Smooth muscle cell (in vitro differentiated cells): ENCODE measurements around the gene TMEM151B. TPM values are rescaled to one million over a fixed set of nuclear protein-coding genes. Genes with fewer than 3 reads are reported as not detected.

ENCODE experiments used
- DNase-seq: peaks from one replicate; lab custom pipeline; 2025; ENCODE audit not compliant: unreplicated experiment; lab: John Stamatoyannopoulos, UW
- H2AFZ ChIP-seq: fragments of 200-600 bp; sonication (generic); 2 replicates; pipeline ENCODE4 v1.6.0; 2016; ENCODE audit warnings: antibody characterized with exemption, low read depth, mild to moderate bottlenecking
- H3F3A ChIP-seq: fragments of 200-600 bp; sonication (generic); 2 replicates; pipeline ENCODE4 v1.6.0; 2017; ENCODE audit warnings: antibody characterized with exemption, low read depth
- H3K27ac ChIP-seq: fragments of 200-600 bp; sonication (generic); 2 replicates; pipeline ENCODE4 v1.5.1; 2016; ENCODE audit warnings: low read depth, mild to moderate bottlenecking
- H3K27me3 ChIP-seq: fragments of 200-600 bp; sonication (generic); 2 replicates; pipeline ENCODE4 v1.6.1; 2016; ENCODE audit warnings: low read depth, mild to moderate bottlenecking
- H3K36me3 ChIP-seq: fragments of 200-600 bp; sonication (generic); 2 replicates; pipeline ENCODE4 v1.5.1; 2016; ENCODE audit warnings: low read depth
- H3K4me1 ChIP-seq: fragments of 200-600 bp; sonication (generic); 2 replicates; pipeline ENCODE4 v1.5.1; 2016; ENCODE audit warnings: low read depth
- H3K4me2 ChIP-seq: fragments of 200-600 bp; sonication (generic); 2 replicates; pipeline ENCODE4 v1.6.0; 2016; ENCODE audit warnings: mild to moderate bottlenecking
- H3K4me3 ChIP-seq: fragments of 200-600 bp; sonication (generic); 2 replicates; pipeline ENCODE4 v1.5.1; 2016; ENCODE audit warnings: mild to moderate bottlenecking
- H3K79me2 ChIP-seq: fragments of 200-600 bp; sonication (generic); 2 replicates; pipeline ENCODE4 v1.6.0; 2016; ENCODE audit warnings: low read depth, mild to moderate bottlenecking
- H3K9ac ChIP-seq: fragments of 200-600 bp; sonication (generic); 2 replicates; pipeline ENCODE4 v1.6.0; 2016; ENCODE audit warnings: low read depth
- H3K9me3 ChIP-seq: fragments of 200-600 bp; sonication (generic); replicated peaks from 2 replicates; pipeline ENCODE4 v1.5.1; 2016; ENCODE audit warnings: low read depth
- H4K20me1 ChIP-seq: fragments of 200-600 bp; sonication (generic); 2 replicates; pipeline ENCODE4 v1.6.0; 2016; ENCODE audit warnings: low read depth
- CTCF ChIP-seq: fragments of 200-600 bp; sonication (generic); IDR thresholded peaks from 2 replicates; pipeline ENCODE4 v1.5.1; 2017; ENCODE audit warnings: borderline replicate concordance, mild to moderate bottlenecking, antibody characterized with exemption; ENCODE audit not compliant: insufficient read depth, poor library complexity, severe bottlenecking
- WGBS: methylation state at CpG from one replicate; pipeline ENCODE4 v1.1.7; 2016; ENCODE audit warnings: low lambda C conversion rate; 5-methylcytosine and 5-hydroxymethylcytosine counted together
- polyA plus RNA-seq: library from polyadenylated mRNA; unstranded; fragments of >200 nt; fragmentation: Nextera tagmentation; extraction: Ambion mirVana; gene quantifications from 2 replicates; pipeline ENCODE4 v1.2.1, GENCODE V29; 2016
- total RNA-seq: library from RNA; depleted of rRNA; stranded (reverse); fragments of >200 nt; gene quantifications from 2 replicates; pipeline ENCODE4 v1.2.3, GENCODE V29; 2014

The TMEM151B gene
- total and polyA plus RNA-seq, 2 experiments from 2014 or later: not detected

- no peak overlapping the region for H3K4me2 ChIP-seq
- no peak overlapping the region for H2AFZ ChIP-seq
- H3F3A ChIP-seq: peaks cover 10% of the 10 kb centered on the region
- H4K20me1 ChIP-seq: peaks cover 14% of the 10 kb centered on the region
- no peak overlapping the region for H3K4me3 ChIP-seq
- no peaks in the 10 kb centered on the region for H3K27me3 ChIP-seq
- peaks cover 21% of the 10 kb centered on the region for H3K79me2 ChIP-seq
- no peaks in the 10 kb centered on the region for H3K36me3 ChIP-seq
- no peak for DNase-seq
- H3K9ac ChIP-seq: no peak overlapping the region
- peaks cover 27% of the 10 kb centered on the region for H3K4me1 ChIP-seq
- no peak overlapping the region for H3K27ac ChIP-seq
- no peaks in the 10 kb centered on the region for H3K9me3 ChIP-seq
- no peak for TF ChIP-seq CTCF
- WGBS: 98% methylated on average over 8 of the region's 8 CpGs
Observed at GRCh38 chr6:44261581-44261980, 8.7 kb upstream of the TMEM151B start.

GRCh38 chr6:44262467-44263353 lies 7.5 kb upstream of the TMEM151B start:
- no peaks in the 10 kb centered on the region for H3K9me3 ChIP-seq
- H3K4me3 ChIP-seq: peak overlapping the region; percentile 96
- 84% methylated on average over 7 of the region's 7 CpGs for WGBS
- no peak for DNase-seq
- peaks cover 16% of the 10 kb centered on the region for H3K79me2 ChIP-seq
- H2AFZ ChIP-seq: no peak overlapping the region
- no peak for TF ChIP-seq CTCF
- peak overlapping the region; percentile 28 for H3K9ac ChIP-seq
- peak overlapping the region; percentile 98 for H3K4me2 ChIP-seq
- H4K20me1 ChIP-seq: peaks cover 13% of the 10 kb centered on the region
- H3K27me3 ChIP-seq: no peaks in the 10 kb centered on the region
- no peaks in the 10 kb centered on the region for H3K36me3 ChIP-seq
- H3K4me1 ChIP-seq: peaks cover 25% of the 10 kb centered on the region
- H3K27ac ChIP-seq: peak overlapping the region; percentile 42
- H3F3A ChIP-seq: peaks cover 7% of the 10 kb centered on the region

- Histone ChIP-seq H2AFZ (no peak overlapping the region), H3K9me3 (no peaks in the 10 kb centered on the region), H3K4me2 (peak overlapping the region; percentile 98), H3K79me2 (peaks cover 16% of the 10 kb centered on the region), H4K20me1 (peaks cover 13% of the 10 kb centered on the region), H3K27ac (peak overlapping the region; percentile 42), H3K27me3 (peaks cover 4% of the 10 kb centered on the region), H3K4me3 (peak overlapping the region; percentile 96), H3F3A (no peaks in the 10 kb centered on the region), H3K4me1 (peaks cover 24% of the 10 kb centered on the region), H3K36me3 (no peaks in the 10 kb centered on the region), H3K9ac (peak overlapping the region; percentile 35)
- TF ChIP-seq CTCF: no peak
- no peak for DNase-seq
- 70% methylated on average over 8 of the region's 9 CpGs for WGBS
Observed at GRCh38 chr6:44263354-44264100, 6.7 kb upstream of the TMEM151B start.
